Astrocyte of the cerebellum (primary cell): ENCODE results near the gene RBM8A.
A peak's percentile ranks its signal among the peaks of the same experiment; 100 is the strongest.

Source experiments
- DNase-seq: peaks from one replicate; pipeline ENCODE4 v3.0.0-alpha.2; 2011; ENCODE audit warnings: low read depth
- H3K4me3 ChIP-seq: 2 replicates; pipeline ENCODE4 v1.5.1; 2011; ENCODE audit warnings: mild to moderate bottlenecking, low read depth, low read length, moderate library complexity
- in situ Hi-C: cut with HindIII; loops from 2 replicates; pipeline ENCODE4 v1.10.0; 2017; ENCODE audit warnings: low sequenced_read_pairs
- TF ChIP-seq, protein P1 (sequence below): IDR thresholded peaks from 2 replicates; pipeline ENCODE4 v1.5.1; 2012; ENCODE audit warnings: low read length, low read depth, moderate library complexity, mild to moderate bottlenecking; ENCODE audit errors: missing control alignments

Gene RBM8A

DNA sequence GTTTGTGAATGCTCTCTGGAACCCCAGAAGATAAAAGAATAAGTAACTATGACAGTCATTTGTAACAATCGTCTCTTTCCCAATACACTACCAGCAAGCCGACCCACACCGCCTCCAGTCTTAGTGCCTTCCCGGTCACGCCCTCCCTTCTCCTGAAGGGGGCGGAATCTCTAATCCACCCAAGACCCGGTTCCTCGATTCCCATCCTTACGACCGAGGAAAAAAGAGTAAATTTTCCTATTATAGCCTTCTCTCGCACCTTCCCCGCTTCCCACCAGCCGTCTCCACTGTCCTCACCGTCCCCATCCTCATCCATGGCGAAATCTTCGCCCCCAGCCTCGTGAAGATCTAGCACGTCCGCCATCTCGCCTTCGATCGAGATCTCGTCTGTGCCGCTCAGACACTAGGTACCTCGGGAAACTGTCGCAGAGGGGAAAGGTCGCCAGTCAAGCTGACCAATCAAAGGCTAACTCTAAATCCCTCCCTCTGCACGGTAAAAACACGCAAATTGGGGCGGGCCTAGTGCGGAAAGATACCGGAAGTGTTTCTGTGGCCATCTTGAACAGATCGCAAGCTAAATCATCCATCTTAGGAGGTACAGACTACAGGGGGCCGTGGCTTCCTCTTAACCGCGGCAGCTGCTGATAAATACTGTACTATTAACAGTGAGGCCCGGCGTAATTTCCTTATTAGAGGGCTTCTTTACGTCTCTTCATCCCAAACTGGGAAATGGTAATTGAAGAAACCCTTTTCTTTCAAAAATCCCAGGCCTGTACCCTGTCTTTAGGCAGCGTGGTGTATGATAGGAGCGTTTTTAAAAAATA, at the start of gene RBM8A:
TSS of gene RBM8A (minus strand) at position 422 of the 824 bp plus-strand sequence. CDS start at position 364, 58 bp downstream.
- peak within 1 kb of the TSS; percentile 89 for H3K4me3 ChIP-seq
- DNase-seq, result peak; percentile 98
- in situ Hi-C loops, result no loop called here
- TF ChIP-seq, protein P1, sequence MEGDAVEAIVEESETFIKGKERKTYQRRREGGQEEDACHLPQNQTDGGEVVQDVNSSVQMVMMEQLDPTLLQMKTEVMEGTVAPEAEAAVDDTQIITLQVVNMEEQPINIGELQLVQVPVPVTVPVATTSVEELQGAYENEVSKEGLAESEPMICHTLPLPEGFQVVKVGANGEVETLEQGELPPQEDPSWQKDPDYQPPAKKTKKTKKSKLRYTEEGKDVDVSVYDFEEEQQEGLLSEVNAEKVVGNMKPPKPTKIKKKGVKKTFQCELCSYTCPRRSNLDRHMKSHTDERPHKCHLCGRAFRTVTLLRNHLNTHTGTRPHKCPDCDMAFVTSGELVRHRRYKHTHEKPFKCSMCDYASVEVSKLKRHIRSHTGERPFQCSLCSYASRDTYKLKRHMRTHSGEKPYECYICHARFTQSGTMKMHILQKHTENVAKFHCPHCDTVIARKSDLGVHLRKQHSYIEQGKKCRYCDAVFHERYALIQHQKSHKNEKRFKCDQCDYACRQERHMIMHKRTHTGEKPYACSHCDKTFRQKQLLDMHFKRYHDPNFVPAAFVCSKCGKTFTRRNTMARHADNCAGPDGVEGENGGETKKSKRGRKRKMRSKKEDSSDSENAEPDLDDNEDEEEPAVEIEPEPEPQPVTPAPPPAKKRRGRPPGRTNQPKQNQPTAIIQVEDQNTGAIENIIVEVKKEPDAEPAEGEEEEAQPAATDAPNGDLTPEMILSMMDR, result peak; percentile 72

DNA sequence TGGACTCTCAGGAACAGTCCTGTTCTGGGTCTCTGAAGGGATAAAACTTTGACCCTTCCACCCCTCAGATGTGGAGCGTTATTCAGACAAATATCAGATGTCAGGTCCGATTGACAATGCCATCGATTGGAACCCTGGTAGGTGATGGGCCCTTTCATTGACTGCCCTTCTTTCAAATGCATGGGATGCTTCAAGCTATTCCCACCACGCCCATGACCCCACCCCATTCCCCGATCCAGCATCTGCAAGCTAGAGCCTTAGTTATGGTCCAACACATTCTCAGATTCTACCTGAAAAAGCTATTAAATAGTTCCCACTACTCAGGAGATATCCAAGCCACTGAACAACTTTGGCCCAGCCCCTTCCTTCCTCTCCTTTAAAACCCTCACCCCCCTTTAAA, 49.7 kb upstream of the RBM8A start:
- in situ Hi-C loops, result no loop called here
- no peak overlapping the region for H3K4me3 ChIP-seq
- TF ChIP-seq, protein P1, result no peak
- DNase-seq, result no peak

DNA sequence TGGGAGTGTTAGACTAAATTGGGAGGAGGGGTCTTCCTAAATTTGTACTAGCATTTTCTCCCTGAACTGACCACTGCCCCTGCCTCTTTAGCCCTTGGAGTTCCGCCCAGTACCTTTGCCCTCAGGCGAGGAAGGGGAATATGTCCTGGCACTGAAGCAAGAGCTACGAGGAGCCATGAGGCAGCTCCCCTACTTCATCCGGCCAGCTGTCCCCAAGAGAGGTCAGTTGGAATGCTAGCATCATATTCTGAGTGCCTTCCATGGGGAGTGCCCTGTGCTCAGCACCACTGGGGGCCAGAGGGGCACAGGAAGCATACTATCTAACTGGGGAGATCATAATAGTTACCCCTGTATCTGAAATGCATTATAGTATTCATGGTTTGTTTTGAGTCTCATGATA, 47.9 kb upstream of the RBM8A start:
- TF ChIP-seq, protein P1, result no peak
- in situ Hi-C loops, result no loop called here
- DNase-seq, result no peak
- no peak overlapping the region for H3K4me3 ChIP-seq

DNA sequence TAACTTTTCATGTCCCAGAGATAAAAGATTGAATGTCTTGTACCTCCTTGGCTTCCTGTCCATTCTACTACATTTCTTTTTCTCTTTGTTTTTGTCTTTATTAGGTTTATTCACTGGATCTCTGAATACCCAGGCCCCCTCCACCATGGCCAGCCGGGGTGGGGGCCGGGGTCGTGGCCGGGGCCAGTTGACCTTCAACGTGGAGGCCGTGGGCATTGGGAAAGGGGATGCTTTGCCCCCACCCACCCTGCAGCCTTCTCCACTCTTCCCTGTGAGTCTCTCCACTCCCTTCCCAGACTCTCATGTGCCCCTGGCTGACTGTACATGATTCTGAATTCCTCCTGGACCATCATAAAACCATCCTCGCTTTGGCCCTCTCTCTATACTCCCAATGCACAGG, 47.4 kb upstream of the RBM8A start:
- TF ChIP-seq, protein P1, result no peak
- no peak for DNase-seq
- no peak overlapping the region for H3K4me3 ChIP-seq
- in situ Hi-C loops, result no loop called here

DNA sequence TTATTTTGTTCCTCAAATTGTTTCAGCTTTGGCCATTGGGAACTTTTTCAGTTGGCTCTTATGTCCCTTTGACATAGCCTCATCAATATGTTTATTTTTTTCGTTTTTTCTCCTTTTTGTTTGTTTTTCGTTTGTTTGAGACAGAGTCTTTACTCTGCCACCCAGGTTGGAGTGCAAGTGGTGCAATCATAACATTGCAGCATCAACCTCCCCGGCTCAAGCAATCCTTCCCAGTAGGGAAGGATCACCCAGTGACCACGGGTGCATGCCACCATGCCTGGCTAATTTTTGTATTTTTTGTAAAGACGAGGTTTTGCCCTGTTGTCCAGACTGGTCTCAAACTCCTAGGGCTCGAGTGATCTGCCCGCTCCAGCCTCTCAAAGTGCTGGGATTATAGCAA, 45.3 kb upstream of the RBM8A start:
- TF ChIP-seq, protein P1, result no peak
- H3K4me3 ChIP-seq, result no peak overlapping the region
- DNase-seq, result no peak
- in situ Hi-C loops, result no loop called here

DNA sequence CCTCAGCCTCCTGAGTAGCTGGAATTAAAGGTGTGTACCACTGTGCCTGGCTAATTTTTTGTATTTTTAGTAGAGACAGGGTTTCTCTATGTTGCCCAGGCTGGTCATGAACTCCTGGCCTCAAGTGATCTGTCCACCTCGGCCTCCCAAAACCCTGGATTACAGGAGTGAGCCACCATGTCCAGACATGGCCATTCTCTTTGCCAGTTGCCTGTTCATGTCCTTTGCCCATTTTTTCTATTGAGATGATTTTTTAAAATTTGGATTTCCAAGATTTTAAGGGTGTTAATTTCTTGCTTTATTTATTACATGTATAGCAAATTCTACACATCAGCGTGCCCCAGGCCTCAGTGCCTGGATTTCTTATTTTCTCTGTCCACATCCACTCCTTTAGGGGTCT, 40.0 kb upstream of the RBM8A start:
- TF ChIP-seq, protein P1, result no peak
- DNase-seq, result no peak
- in situ Hi-C loops, result no loop called here
- no peak overlapping the region for H3K4me3 ChIP-seq
